NOMO-1 (cell line): Measurements from ENCODE around the gene FGA.
"Not testable (repeated sequence)": the region's sequence is repeated elsewhere in the genome, so short reads cannot be mapped to it uniquely, and the experiment has no call there.

ENCODE experiments used
- DNase-seq, 2 experiments: peaks; one replicate each; lab custom pipeline; 2025; ENCODE audit not compliant: unreplicated experiment in 2 of 2; lab: John Stamatoyannopoulos, UW

FGA gene

GRCh38 chr4:154608361-154609252 is 18.1 kb upstream of the FGA start:
- DNase-seq: no peak

- no peak for DNase-seq
Measured at GRCh38 chr4:154606728-154607723, 16.5 kb upstream of the FGA start.

- DNase-seq: no peak
Measured at GRCh38 chr4:154604696-154605200, 14.2 kb upstream of the FGA start.

- DNase-seq: no peak
Measured at GRCh38 chr4:154603033-154603943, 12.7 kb upstream of the FGA start.

GRCh38 chr4:154602404-154603020 is 12.0 kb upstream of the FGA start:
- no peak for DNase-seq

- no peak for DNase-seq
Measured at GRCh38 chr4:154597798-154598774, 7.5 kb upstream of the FGA start.

- DNase-seq: not testable (repeated sequence)
Measured at GRCh38 chr4:154597281-154597680, 6.7 kb upstream of the FGA start.

- no peak for DNase-seq
Measured at GRCh38 chr4:154595807-154596206, 5.3 kb upstream of the FGA start.

- not testable (repeated sequence) for DNase-seq
Measured at GRCh38 chr4:154594343-154594742, 3.8 kb upstream of the FGA start.

GRCh38 chr4:154593868-154594267 is 3.3 kb upstream of the FGA start:
- DNase-seq: no peak

GRCh38 chr4:154591890-154592289 is 1.3 kb upstream of the FGA start:
- no peak for DNase-seq

GRCh38 chr4:154589296-154590197 is 995 bp downstream of the FGA start:
- no peak for DNase-seq

GRCh38 chr4:154588198-154588597 is 2.3 kb downstream of the FGA start:
- DNase-seq: no peak

- DNase-seq: peak in 1 of 2 experiments; percentile 15
Measured at GRCh38 chr4:154586296-154587033, 4.1 kb downstream of the FGA start.

- DNase-seq: no peak
Measured at GRCh38 chr4:154585369-154586018, 5.0 kb downstream of the FGA start.

GRCh38 chr4:154584259-154584658 is 6.3 kb downstream of the FGA start:
- DNase-seq: no peak
